Progenitor cell of endocrine pancreas (in vitro differentiated cells): Measurements from ENCODE around the gene CFP. TPM values are rescaled to one million over a fixed set of nuclear protein-coding genes. Genes with fewer than 3 reads are reported as not detected.

Experiments
- DNase-seq: peaks from one replicate; pipeline ENCODE4 v3.0.0; 2021; ENCODE audit warnings: low spot score; ENCODE audit not compliant: unreplicated experiment
- H3K27ac Mint-ChIP-seq: 2 replicates; pipeline ENCODE4 v1.8.0; 2021; ENCODE audit warnings: mild to moderate bottlenecking, moderate library complexity, mixed read lengths
- H3K27me3 Mint-ChIP-seq: 2 replicates; pipeline ENCODE4 v1.8.0; 2021; ENCODE audit warnings: mixed read lengths
- H3K36me3 Mint-ChIP-seq: 2 replicates; pipeline ENCODE4 v1.8.0; 2022; ENCODE audit warnings: mixed read lengths; ENCODE audit not compliant: insufficient read depth
- H3K4me1 Mint-ChIP-seq: 2 replicates; pipeline ENCODE4 v1.8.0; 2021; ENCODE audit warnings: low read depth, mixed read lengths
- H3K4me3 Mint-ChIP-seq: 2 replicates; pipeline ENCODE4 v1.8.0; 2021; ENCODE audit warnings: low read depth, mild to moderate bottlenecking, moderate library complexity, mixed read lengths
- H3K9me3 Mint-ChIP-seq: 2 replicates; pipeline ENCODE4 v1.8.0; 2021; ENCODE audit warnings: low read depth, mixed read lengths
- CTCF ChIP-seq: fragments of 200-600 bp; sonication (generic); IDR thresholded peaks from one replicate; pipeline ENCODE4 v1.5.0; 2021; ENCODE audit warnings: antibody characterized with exemption, mild to moderate bottlenecking; ENCODE audit not compliant: unreplicated experiment
- total RNA-seq: library from RNA; stranded (reverse); gene quantifications from 2 replicates; pipeline ENCODE4 v1.2.1, GENCODE V29; 2021

The CFP gene
- total RNA-seq, 1 donor from 2014 or later, result 0.93 TPM

GRCh38 chrX:47583240-47583861 lies 46.4 kb downstream of the CFP start:
- no peak for TF ChIP-seq CTCF
- DNase-seq, result no peak
- Mint-ChIP-seq H3K9me3 (peaks cover 10% of the 10 kb centered on the region), H3K27ac (no peak overlapping the region), H3K27me3 (no peaks in the 10 kb centered on the region), H3K4me1 (peaks cover 3% of the 10 kb centered on the region), H3K4me3 (peak overlapping the region; percentile 36), H3K36me3 (peaks cover 3% of the 10 kb centered on the region)

- Mint-ChIP-seq H3K27ac (no peak within 1 kb of the TSS), H3K4me3 (peak within 1 kb of the TSS; percentile 61), H3K9me3 (peaks cover 10% of the 10 kb centered on the region), H3K4me1 (peaks cover 5% of the 10 kb centered on the region), H3K27me3 (no peaks in the 10 kb centered on the region), H3K36me3 (peaks cover 6% of the 10 kb centered on the region)
- peak; percentile 35 for DNase-seq
- no peak for TF ChIP-seq CTCF
These were observed 47.7 kb downstream of the CFP start, which contains the start of gene TIMP1 for GRCh38 chrX:47581731-47582647. TIMP1 (plus strand) TSS chrX:47582436; CDS start chrX:47583416, 980 bp downstream.

GRCh38 chrX:47579537-47579936 lies 50.2 kb downstream of the CFP start:
- H3K27me3 Mint-ChIP-seq, result no peaks in the 10 kb centered on the region
- H3K36me3 Mint-ChIP-seq, result peaks cover 2% of the 10 kb centered on the region
- TF ChIP-seq CTCF, result no peak
- peaks cover 5% of the 10 kb centered on the region for H3K4me1 Mint-ChIP-seq
- H3K27ac Mint-ChIP-seq, result no peak overlapping the region
- no peak for DNase-seq
- H3K4me3 Mint-ChIP-seq, result no peak overlapping the region
- H3K9me3 Mint-ChIP-seq, result peaks cover 10% of the 10 kb centered on the region

- DNase-seq, result no peak
- no peak overlapping the region for H3K27ac Mint-ChIP-seq
- H3K9me3 Mint-ChIP-seq, result peaks cover 10% of the 10 kb centered on the region
These were observed 51.0 kb downstream of the CFP start for GRCh38 chrX:47578692-47579091.

More at GRCh38 chrX:47578692-47579091, 51.0 kb downstream of the CFP start:
- TF ChIP-seq CTCF, result no peak
- Mint-ChIP-seq H3K36me3 (peaks cover 2% of the 10 kb centered on the region), H3K4me3 (no peak overlapping the region), H3K27me3 (no peaks in the 10 kb centered on the region), H3K4me1 (peaks cover 5% of the 10 kb centered on the region)
